ENCODE measurements around the gene POLDIP2. TPM values are rescaled to one million over a fixed set of nuclear protein-coding genes. Genes with fewer than 3 reads are reported as not detected.

Gene POLDIP2
- total RNA-seq, 1 experiment from 2014 or later = 105 TPM

- intact Hi-C loops (cut with micrococcal nuclease) = no loop called here
These were observed 39.9 kb upstream of the POLDIP2 start for GRCh38 chr17:28397275-28397674.

GRCh38 chr17:28396635-28397239 lies 39.4 kb upstream of the POLDIP2 start:
- no TSS peak for BruUV-seq (replicated peaks)
- TF ChIP-seq, protein P1, sequence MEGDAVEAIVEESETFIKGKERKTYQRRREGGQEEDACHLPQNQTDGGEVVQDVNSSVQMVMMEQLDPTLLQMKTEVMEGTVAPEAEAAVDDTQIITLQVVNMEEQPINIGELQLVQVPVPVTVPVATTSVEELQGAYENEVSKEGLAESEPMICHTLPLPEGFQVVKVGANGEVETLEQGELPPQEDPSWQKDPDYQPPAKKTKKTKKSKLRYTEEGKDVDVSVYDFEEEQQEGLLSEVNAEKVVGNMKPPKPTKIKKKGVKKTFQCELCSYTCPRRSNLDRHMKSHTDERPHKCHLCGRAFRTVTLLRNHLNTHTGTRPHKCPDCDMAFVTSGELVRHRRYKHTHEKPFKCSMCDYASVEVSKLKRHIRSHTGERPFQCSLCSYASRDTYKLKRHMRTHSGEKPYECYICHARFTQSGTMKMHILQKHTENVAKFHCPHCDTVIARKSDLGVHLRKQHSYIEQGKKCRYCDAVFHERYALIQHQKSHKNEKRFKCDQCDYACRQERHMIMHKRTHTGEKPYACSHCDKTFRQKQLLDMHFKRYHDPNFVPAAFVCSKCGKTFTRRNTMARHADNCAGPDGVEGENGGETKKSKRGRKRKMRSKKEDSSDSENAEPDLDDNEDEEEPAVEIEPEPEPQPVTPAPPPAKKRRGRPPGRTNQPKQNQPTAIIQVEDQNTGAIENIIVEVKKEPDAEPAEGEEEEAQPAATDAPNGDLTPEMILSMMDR (IDR thresholded peaks at IDR 0.05; ENCODE audit: unreplicated experiment) = no peak
- no peak overlapping the region for H3K4me3 Mint-ChIP-seq (ENCODE audit: unreplicated experiment)
- no peak for DNase-seq (ENCODE audit: unreplicated experiment)
- H3K27ac Mint-ChIP-seq (ENCODE audit: low read depth, unreplicated experiment) = no peak overlapping the region
- intact Hi-C loops (cut with micrococcal nuclease) = no loop called here
- H3K9me3 Mint-ChIP-seq (ENCODE audit: unreplicated experiment) = no peaks in the 10 kb centered on the region
- ChIA-PET POLR2A (interaction anchor here (0.6 to 5.5 kb wide), 12 partner anchors 9 to 117 kb away, joined by 3 to 49 read pairs (median 4); partner anchors contain the start of genes POLDIP2 and SLC46A1), CTCF (interaction anchor here (0.9 kb wide), 1 partner anchor 10 kb away, joined by 3 read pairs; no protein-coding TSS in a partner anchor)
- H3K4me1 Mint-ChIP-seq (ENCODE audit: insufficient read depth, unreplicated experiment) = peaks cover 12% of the 10 kb centered on the region
- no peaks in the 10 kb centered on the region for H3K27me3 Mint-ChIP-seq (ENCODE audit: insufficient read depth, unreplicated experiment)
- peaks cover 20% of the 10 kb centered on the region for H3K36me3 Mint-ChIP-seq (ENCODE audit: insufficient read depth, unreplicated experiment)

More at GRCh38 chr17:28397275-28397674, 39.9 kb upstream of the POLDIP2 start:
- Mint-ChIP-seq H3K4me1 (ENCODE audit: insufficient read depth, unreplicated experiment) (peaks cover 12% of the 10 kb centered on the region), H3K27ac (ENCODE audit: low read depth, unreplicated experiment) (no peak overlapping the region), H3K27me3 (ENCODE audit: insufficient read depth, unreplicated experiment) (no peaks in the 10 kb centered on the region), H3K4me3 (ENCODE audit: unreplicated experiment) (no peak overlapping the region), H3K9me3 (ENCODE audit: unreplicated experiment) (no peaks in the 10 kb centered on the region), H3K36me3 (ENCODE audit: insufficient read depth, unreplicated experiment) (peaks cover 25% of the 10 kb centered on the region)
- TF ChIP-seq, protein P1 (IDR thresholded peaks at IDR 0.05; ENCODE audit: unreplicated experiment) = no peak
- CTCF ChIA-PET = interaction anchor here (0.6 kb wide), 1 partner anchor 144 kb away, joined by 6 read pairs; no protein-coding TSS in a partner anchor
- no TSS peak for BruUV-seq (replicated peaks)
- no peak for DNase-seq (ENCODE audit: unreplicated experiment)
- POLR2A ChIA-PET = interaction anchor here (0.6 to 5.5 kb wide), 9 partner anchors 9 to 95 kb away, joined by 3 to 49 read pairs (median 7); partner anchors contain the start of genes POLDIP2 and SLC46A1

DNA sequence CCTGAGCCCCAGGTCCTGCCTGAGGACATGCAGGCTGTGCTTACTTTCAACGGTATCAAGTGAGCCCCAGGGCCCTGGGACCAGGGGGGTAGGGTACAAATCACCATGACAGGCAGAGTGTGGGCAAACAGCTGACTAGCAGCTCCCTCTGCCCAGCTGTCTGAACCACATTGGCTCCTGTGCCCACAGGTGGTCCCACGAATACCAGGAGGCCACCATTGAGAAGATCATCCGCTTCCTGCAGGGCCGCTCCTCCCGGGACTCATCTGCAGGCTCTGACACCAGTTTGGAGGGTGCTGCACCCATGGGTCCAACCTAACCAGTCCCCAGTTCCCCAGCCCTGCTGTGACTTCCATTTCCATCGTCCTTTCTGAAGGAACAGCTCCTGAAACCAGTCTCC lies 38.6 kb upstream of the POLDIP2 start:
- intact Hi-C loops (cut with micrococcal nuclease) = no loop called here
- Mint-ChIP-seq H3K27me3 (ENCODE audit: insufficient read depth, unreplicated experiment) (no peaks in the 10 kb centered on the region), H3K9me3 (ENCODE audit: unreplicated experiment) (no peaks in the 10 kb centered on the region), H3K27ac (ENCODE audit: low read depth, unreplicated experiment) (no peak overlapping the region), H3K4me1 (ENCODE audit: insufficient read depth, unreplicated experiment) (peaks cover 12% of the 10 kb centered on the region), H3K36me3 (ENCODE audit: insufficient read depth, unreplicated experiment) (peaks cover 12% of the 10 kb centered on the region), H3K4me3 (ENCODE audit: unreplicated experiment) (no peak overlapping the region)
- ChIA-PET CTCF (interaction anchor here (0.9 kb wide), 1 partner anchor 9 kb away, joined by 3 read pairs; no protein-coding TSS in a partner anchor), POLR2A (interaction anchor here (0.6 to 5.5 kb wide), 16 partner anchors 10 to 117 kb away, joined by 3 to 49 read pairs (median 3); partner anchors contain the start of genes POLDIP2, SLC46A1 and TNFAIP1)
- TF ChIP-seq, protein P1 (IDR thresholded peaks at IDR 0.05; ENCODE audit: unreplicated experiment) = no peak
- DNase-seq (ENCODE audit: unreplicated experiment) = no peak
- no TSS peak for BruUV-seq (replicated peaks)

- DNase-seq (ENCODE audit: unreplicated experiment) = no peak
- Mint-ChIP-seq H3K27me3 (ENCODE audit: insufficient read depth, unreplicated experiment) (no peaks in the 10 kb centered on the region), H3K27ac (ENCODE audit: low read depth, unreplicated experiment) (no peak overlapping the region), H3K36me3 (ENCODE audit: insufficient read depth, unreplicated experiment) (peaks cover 12% of the 10 kb centered on the region), H3K4me3 (ENCODE audit: unreplicated experiment) (no peak overlapping the region), H3K9me3 (ENCODE audit: unreplicated experiment) (no peaks in the 10 kb centered on the region), H3K4me1 (ENCODE audit: insufficient read depth, unreplicated experiment) (peaks cover 12% of the 10 kb centered on the region)
- ChIA-PET POLR2A (interaction anchor here (0.6 to 5.5 kb wide), 12 partner anchors 9 to 156 kb away, joined by 3 to 49 read pairs (median 3); partner anchors contain the start of genes SLC46A1 and TNFAIP1), CTCF (interaction anchor here (0.7 to 0.9 kb wide), 4 partner anchors 13 to 100 kb away, joined by 3 to 6 read pairs (median 3); no protein-coding TSS in a partner anchor)
- no TSS peak for BruUV-seq (replicated peaks)
- TF ChIP-seq, protein P1 (IDR thresholded peaks at IDR 0.05; ENCODE audit: unreplicated experiment) = no peak
- intact Hi-C loops (cut with micrococcal nuclease) = no loop called here
These were observed 38.1 kb upstream of the POLDIP2 start for GRCh38 chr17:28395426-28395825.
